HepG2 (cell line): ENCODE results near the gene RUNX2. TPM values are rescaled to one million over a fixed set of nuclear protein-coding genes. Genes with fewer than 3 reads are reported as not detected.

Source experiments
- ATAC-seq: fragments of 200-7000 bp; cut with Tn5 transposase; 3 replicates; pipeline ENCODE4 v1.9.1; 2020; ENCODE audit warnings: mild to moderate bottlenecking, moderate library complexity
- BruUV-seq: library from RNA; stranded (reverse); fragments of 400-500 nt; replicated peaks from 2 replicates; lab custom pipeline; 2021; lab: Mats Ljungman, UMichigan
- CTCF ChIA-PET: fragments of 300-600 bp; formaldehyde crosslinking; extraction: SDS; loops from one replicate; lab custom pipeline; 2021; ENCODE audit warnings: low total read pairs, inconsistent platforms, low intra/inter-chr PET ratio; lab: Yijun Ruan, JAX
- POLR2A ChIA-PET: fragments of 350-600 bp; sonication (Branson Sonifier 250); formaldehyde crosslinking; loops from one replicate; lab custom pipeline; 2020; ENCODE audit warnings: antibody characterized with exemption, inconsistent platforms; lab: Yijun Ruan, JAX
- DNase-seq: peaks from one replicate; pipeline ENCODE4 v3.0.0-alpha.2; 2015; ENCODE audit warnings: low spot score
- FAIRE-seq: peaks from 3 replicates; lab custom pipeline; 2011; peaks lifted over from hg19 to GRCh38; lab: Jason Lieb, UNC
- H2AFZ ChIP-seq: one replicate; pipeline ENCODE4 v1.6.1; 2011; ENCODE audit warnings: low read length, inconsistent platforms
- H3K27ac ChIP-seq: fragments of 300-600 bp; 3 replicates; pipeline ENCODE4 v1.8.0; 2011; ENCODE audit warnings: mixed run types, mild to moderate bottlenecking, mixed read lengths, low read length, inconsistent platforms; ENCODE audit not compliant: insufficient read depth; ENCODE audit errors: extremely low read length
- H3K27me3 ChIP-seq, 2 experiments: fragments of 200-600 bp in 1 of 2; 2 replicates in 1 of 2; 3 replicates in 1 of 2; pipeline versions ENCODE4 v1.6.0 to v1.8.0; 2011; ENCODE audit warnings: low read length in 2 of 2, mild to moderate bottlenecking in 2 of 2, moderate library complexity in 2 of 2, inconsistent platforms in 1 of 2; ENCODE audit not compliant: insufficient read depth in 2 of 2, control insufficient read depth in 1 of 2
- H3K36me3 ChIP-seq, 2 experiments: fragments of 200-600 bp in 1 of 2; replicated peaks in 1 of 2; 2 replicates in 1 of 2; 3 replicates in 1 of 2; pipeline versions ENCODE4 v1.5.1 to v1.8.0; 2011; ENCODE audit warnings: low read length in 2 of 2, inconsistent platforms in 1 of 2; ENCODE audit not compliant: insufficient read depth in 2 of 2, control insufficient read depth in 1 of 2
- H3K4me1 ChIP-seq: 2 replicates; pipeline ENCODE4 v1.5.1; 2012; ENCODE audit warnings: low read length, inconsistent platforms; ENCODE audit not compliant: insufficient read depth
- H3K4me2 ChIP-seq: 2 replicates; pipeline ENCODE4 v1.6.0; 2011; ENCODE audit warnings: low read depth, low read length, inconsistent platforms
- H3K4me3 ChIP-seq, 3 experiments: fragments of 200-600 bp in 1 of 3; sonication (generic), shearing (Covaris generic) in 1 of 3; replicated peaks in 1 of 3; 2 replicates each; pipeline ENCODE4 v1.5.1; 2011 to 2016; ENCODE audit warnings: low read length in 3 of 3, inconsistent platforms in 2 of 3, low read depth in 2 of 3, mild to moderate bottlenecking in 2 of 3, control low read depth in 1 of 3, mixed read lengths in 1 of 3; ENCODE audit not compliant: insufficient read depth in 1 of 3
- H3K79me2 ChIP-seq: one replicate; pipeline ENCODE4 v1.6.1; 2011; ENCODE audit warnings: low read length, inconsistent platforms; ENCODE audit not compliant: insufficient read depth
- H3K9ac ChIP-seq: 2 replicates; pipeline ENCODE4 v1.6.0; 2011; ENCODE audit warnings: mild to moderate bottlenecking, low read depth, low read length, inconsistent platforms; ENCODE audit not compliant: insufficient read depth
- H3K9me3 ChIP-seq: 2 replicates; pipeline ENCODE4 v1.5.1; 2012; ENCODE audit warnings: mild to moderate bottlenecking, low read length
- H4K20me1 ChIP-seq: 2 replicates; pipeline ENCODE4 v1.6.0; 2011; ENCODE audit warnings: inconsistent platforms, mild to moderate bottlenecking, low read length, moderate library complexity; ENCODE audit not compliant: insufficient read depth
- AHR ChIP-seq: IDR thresholded peaks from 2 replicates; pipeline ENCODE4 v1.6.1; 2018; ENCODE audit warnings: missing genetic modification reagents, missing compliant biosample characterization
- NCOA2 ChIP-seq: sonication (generic); formaldehyde crosslinking; IDR thresholded peaks from 2 replicates; pipeline ENCODE4 v1.8.0; 2022; ENCODE audit warnings: inconsistent platforms
- PTBP1 ChIP-seq: fragments of 200-400 bp; formaldehyde crosslinking; IDR thresholded peaks from 2 replicates; pipeline ENCODE4 v1.6.1; 2018; ENCODE audit warnings: low read length, low read depth; ENCODE audit not compliant: poor library complexity, severe bottlenecking
- REXO4 ChIP-seq: sonication (generic); formaldehyde crosslinking; IDR thresholded peaks from 2 replicates; pipeline ENCODE4 v1.8.0; 2022; ENCODE audit warnings: missing genetic modification reagents, mild to moderate bottlenecking, borderline replicate concordance
- SALL1 ChIP-seq: sonication (generic); formaldehyde crosslinking; IDR thresholded peaks from 2 replicates; pipeline ENCODE4 v1.8.0; 2022; ENCODE audit warnings: mild to moderate bottlenecking, missing genetic modification reagents
- ZBTB1 ChIP-seq: sonication (generic); formaldehyde crosslinking; IDR thresholded peaks from 2 replicates; pipeline ENCODE4 v1.4.0; 2020; ENCODE audit warnings: missing genetic modification reagents, borderline replicate concordance
- ZFX ChIP-seq: sonication (generic); formaldehyde crosslinking; IDR thresholded peaks from 2 replicates; pipeline ENCODE4 v1.4.0; 2020; ENCODE audit warnings: mild to moderate bottlenecking, low read depth, missing genetic modification reagents, moderate library complexity
- ZMAT5 ChIP-seq: sonication (generic); formaldehyde crosslinking; IDR thresholded peaks from 2 replicates; pipeline ENCODE4 v1.5.0; 2020; ENCODE audit warnings: mild to moderate bottlenecking, low read depth, missing genetic modification reagents, borderline replicate concordance
- ZNF207 ChIP-seq: fragments of 450-650 bp; IDR thresholded peaks from 2 replicates; pipeline ENCODE4 v1.6.1; 2016; ENCODE audit warnings: antibody characterized with exemption, borderline replicate concordance
- ZNF33B ChIP-seq: sonication (generic); formaldehyde crosslinking; IDR thresholded peaks from 2 replicates; pipeline ENCODE4 v1.5.1; 2020; ENCODE audit warnings: mild to moderate bottlenecking, missing genetic modification reagents
- ZNF609 ChIP-seq: sonication (generic); formaldehyde crosslinking; IDR thresholded peaks from 2 replicates; pipeline ENCODE4 v1.4.0; 2020; ENCODE audit warnings: mild to moderate bottlenecking, missing genetic modification reagents, borderline replicate concordance
- ZNF780A ChIP-seq: sonication (generic); formaldehyde crosslinking; IDR thresholded peaks from 2 replicates; pipeline ENCODE4 v1.8.0; 2022; ENCODE audit warnings: mild to moderate bottlenecking, missing genetic modification reagents, moderate library complexity
- ZNF878 ChIP-seq: sonication (generic); formaldehyde crosslinking; IDR thresholded peaks from 2 replicates; pipeline ENCODE4 v1.8.1; 2023; ENCODE audit warnings: mild to moderate bottlenecking, missing genetic modification reagents, moderate library complexity
- ZSCAN22 ChIP-seq: sonication (generic); formaldehyde crosslinking; IDR thresholded peaks from 2 replicates; pipeline ENCODE4 v1.4.0; 2020; ENCODE audit warnings: mild to moderate bottlenecking, missing genetic modification reagents
- WGBS: methylation state at CpG from one replicate; pipeline ENCODE4 v1.1.6; 2017; ENCODE audit warnings: low lambda C conversion rate; 5-methylcytosine and 5-hydroxymethylcytosine counted together
- in situ Hi-C: cut with HindIII; loops from 2 replicates; pipeline ENCODE4 v1.10.0; 2017; ENCODE audit warnings: low pct_unique_long_range_greater_than_20kb; ENCODE audit not compliant: extremely low pct_ligation_motif_present
- intact Hi-C: fragments of 100-400 bp; cut with micrococcal nuclease; formaldehyde crosslinking; loops from one replicate; pipeline ENCODE4 v1.10.0; 2022; ENCODE audit not compliant: unreplicated experiment
- polyA plus RNA-seq, 8 experiments: library from polyadenylated mRNA; depleted of rRNA in 3 of 8; stranded (reverse) in 7 of 8; unstranded in 1 of 8; fragments of >200 nt; fragmentation: Illumina TruSeq in 4 of 8; extraction: Trizol in 4 of 8; gene quantifications; 2 replicates each; pipeline versions ENCODE4 v1.2.1 to v1.2.3, GENCODE V29; 2011 to 2016; ENCODE audit warnings: low read depth in 4 of 8, missing spikeins in 1 of 8, mixed read lengths in 1 of 8; ENCODE audit not compliant: insufficient read depth in 1 of 8
- total RNA-seq, 5 experiments: library from RNA; depleted of rRNA; stranded (reverse); fragments of >200 nt; fragmentation: Illumina TruSeq; extraction: Trizol; gene quantifications; 2 replicates each; pipeline ENCODE4 v1.2.3, GENCODE V29; 2016; ENCODE audit warnings: low read depth in 1 of 5
- TF ChIP-seq, protein P1 (sequence below): IDR thresholded peaks from 2 replicates; pipeline ENCODE4 v1.6.1; 2016; ENCODE audit warnings: missing compliant biosample characterization, missing genetic modification reagents, borderline replicate concordance
- TF ChIP-seq, protein P2 (sequence below): sonication (generic); formaldehyde crosslinking; IDR thresholded peaks from 2 replicates; pipeline ENCODE4 v1.5.0; 2020; ENCODE audit warnings: missing genetic modification reagents, mild to moderate bottlenecking, borderline replicate concordance
- TF ChIP-seq, protein P3 (sequence below): sonication (generic); formaldehyde crosslinking; IDR thresholded peaks from 2 replicates; pipeline ENCODE4 v1.4.0; 2020; ENCODE audit warnings: missing genetic modification reagents

Gene RUNX2
- total and polyA plus RNA-seq, 2 of the 13 experiments (the other 11 are each of a cell fraction or from before 2014, with no cell fraction given): not detected

- no peak for ATAC-seq
- H3K36me3 ChIP-seq: no peaks in the 10 kb centered on the region
- no peak overlapping the region for H2AFZ ChIP-seq
- H3K9me3 ChIP-seq: no peaks in the 10 kb centered on the region
- H3K79me2 ChIP-seq: no peaks in the 10 kb centered on the region
- H3K27ac ChIP-seq: no peak overlapping the region
- FAIRE-seq: no peak
- in situ Hi-C loops: no loop called here
- no peak for DNase-seq
- no peak overlapping the region for H3K4me2 ChIP-seq
- H3K27me3 ChIP-seq: peaks cover 0 to 12% of the 10 kb centered on the region in 2 experiments; a peak in 2 of 5 replicates
- H3K4me1 ChIP-seq: no peaks in the 10 kb centered on the region
- no TSS peak for BruUV-seq
- no peak overlapping the region for H3K4me3 ChIP-seq
- intact Hi-C loops: no loop called here
- 0% methylated on average over 2 of the region's 2 CpGs for WGBS
- no peaks in the 10 kb centered on the region for H4K20me1 ChIP-seq
- ChIA-PET POLR2A (no interaction called here), CTCF (no interaction called here)
- no peak overlapping the region for H3K9ac ChIP-seq
- TF ChIP-seq ZSCAN22 (CRISPR knock-in tag) (no peak), ZNF207 (no peak), ZNF780A (CRISPR knock-in tag) (no peak), SALL1 (no peak), ZNF33B (CRISPR knock-in tag) (no peak), ZNF878 (no peak), ZNF609 (CRISPR knock-in tag) (no peak), REXO4 (no peak), PTBP1 (no peak), ZMAT5 (no peak), NCOA2 (CRISPR knock-in tag) (no peak), AHR (CRISPR knock-in tag) (no peak), ZBTB1 (CRISPR knock-in tag) (no peak), ZFX (CRISPR knock-in tag) (no peak)
- TF ChIP-seq, protein P1, sequence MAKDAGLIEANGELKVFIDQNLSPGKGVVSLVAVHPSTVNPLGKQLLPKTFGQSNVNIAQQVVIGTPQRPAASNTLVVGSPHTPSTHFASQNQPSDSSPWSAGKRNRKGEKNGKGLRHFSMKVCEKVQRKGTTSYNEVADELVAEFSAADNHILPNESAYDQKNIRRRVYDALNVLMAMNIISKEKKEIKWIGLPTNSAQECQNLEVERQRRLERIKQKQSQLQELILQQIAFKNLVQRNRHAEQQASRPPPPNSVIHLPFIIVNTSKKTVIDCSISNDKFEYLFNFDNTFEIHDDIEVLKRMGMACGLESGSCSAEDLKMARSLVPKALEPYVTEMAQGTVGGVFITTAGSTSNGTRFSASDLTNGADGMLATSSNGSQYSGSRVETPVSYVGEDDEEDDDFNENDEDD (CRISPR knock-in tag): no peak
- TF ChIP-seq, protein P2, sequence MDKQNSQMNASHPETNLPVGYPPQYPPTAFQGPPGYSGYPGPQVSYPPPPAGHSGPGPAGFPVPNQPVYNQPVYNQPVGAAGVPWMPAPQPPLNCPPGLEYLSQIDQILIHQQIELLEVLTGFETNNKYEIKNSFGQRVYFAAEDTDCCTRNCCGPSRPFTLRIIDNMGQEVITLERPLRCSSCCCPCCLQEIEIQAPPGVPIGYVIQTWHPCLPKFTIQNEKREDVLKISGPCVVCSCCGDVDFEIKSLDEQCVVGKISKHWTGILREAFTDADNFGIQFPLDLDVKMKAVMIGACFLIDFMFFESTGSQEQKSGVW (CRISPR knock-in tag): no peak
- TF ChIP-seq, protein P3, sequence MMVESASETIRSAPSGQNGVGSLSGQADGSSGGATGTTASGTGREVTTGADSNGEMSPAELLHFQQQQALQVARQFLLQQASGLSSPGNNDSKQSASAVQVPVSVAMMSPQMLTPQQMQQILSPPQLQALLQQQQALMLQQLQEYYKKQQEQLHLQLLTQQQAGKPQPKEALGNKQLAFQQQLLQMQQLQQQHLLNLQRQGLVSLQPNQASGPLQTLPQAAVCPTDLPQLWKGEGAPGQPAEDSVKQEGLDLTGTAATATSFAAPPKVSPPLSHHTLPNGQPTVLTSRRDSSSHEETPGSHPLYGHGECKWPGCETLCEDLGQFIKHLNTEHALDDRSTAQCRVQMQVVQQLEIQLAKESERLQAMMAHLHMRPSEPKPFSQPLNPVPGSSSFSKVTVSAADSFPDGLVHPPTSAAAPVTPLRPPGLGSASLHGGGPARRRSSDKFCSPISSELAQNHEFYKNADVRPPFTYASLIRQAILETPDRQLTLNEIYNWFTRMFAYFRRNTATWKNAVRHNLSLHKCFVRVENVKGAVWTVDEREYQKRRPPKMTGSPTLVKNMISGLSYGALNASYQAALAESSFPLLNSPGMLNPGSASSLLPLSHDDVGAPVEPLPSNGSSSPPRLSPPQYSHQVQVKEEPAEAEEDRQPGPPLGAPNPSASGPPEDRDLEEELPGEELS (CRISPR knock-in tag): no peak
These were observed 326.5 kb downstream of the RUNX2 start for GRCh38 chr6:45654673-45655072.
